Fibroblast of villous mesenchyme (primary cell): ENCODE results near the gene LRP1-AS. TPM values are rescaled to one million over a fixed set of nuclear protein-coding genes. Genes with fewer than 3 reads are reported as not detected.

ENCODE experiments used
- DNase-seq: peaks from one replicate; pipeline ENCODE4 v3.0.0-alpha.2; 2010; ENCODE audit warnings: low read depth
- H3K4me3 ChIP-seq: 2 replicates; pipeline ENCODE4 v1.5.1; 2011; ENCODE audit warnings: low read depth, mild to moderate bottlenecking, low read length
- CTCF ChIP-seq: IDR thresholded peaks from 2 replicates; pipeline ENCODE4 v1.5.1; 2012; ENCODE audit warnings: low read depth, mild to moderate bottlenecking, low read length; ENCODE audit not compliant: insufficient read depth
- total RNA-seq: library from RNA; depleted of rRNA; stranded (reverse); fragments of >200 nt; gene quantifications from 2 replicates; pipeline ENCODE4 v1.2.3, GENCODE V29; 2012

The LRP1-AS gene
- total RNA-seq, 1 donor = not detected

- DNase-seq = no peak
- H3K4me3 ChIP-seq = no peak overlapping the region
- TF ChIP-seq CTCF = no peak
Measured at GRCh38 chr12:57099766-57100165, 47.7 kb downstream of the LRP1-AS start.

GRCh38 chr12:57099047-57099714 is 48.2 kb downstream of the LRP1-AS start:
- H3K4me3 ChIP-seq = no peak overlapping the region
- no peak for TF ChIP-seq CTCF
- no peak for DNase-seq

- no peak for DNase-seq
- no peak overlapping the region for H3K4me3 ChIP-seq
- no peak for TF ChIP-seq CTCF
Measured at GRCh38 chr12:57098546-57098945, 48.9 kb downstream of the LRP1-AS start.

GRCh38 chr12:57097554-57097835 is 49.9 kb downstream of the LRP1-AS start:
- no peak for TF ChIP-seq CTCF
- DNase-seq = no peak

GRCh38 chr12:57096748-57097553 is 50.5 kb downstream of the LRP1-AS start:
- no peak overlapping the region for H3K4me3 ChIP-seq
- no peak for TF ChIP-seq CTCF
- DNase-seq = no peak

More at GRCh38 chr12:57097554-57097835, 49.9 kb downstream of the LRP1-AS start:
- no peak overlapping the region for H3K4me3 ChIP-seq

- no peak overlapping the region for H3K4me3 ChIP-seq
- TF ChIP-seq CTCF = no peak
- DNase-seq = no peak
Measured at GRCh38 chr12:57096099-57096572, 51.3 kb downstream of the LRP1-AS start.
